ENCODE data around the gene TMEM231.
"Not testable (repeated sequence)": the region's sequence is repeated elsewhere in the genome, so short reads cannot be mapped to it uniquely, and the experiment has no call there.

Gene TMEM231

DNA sequence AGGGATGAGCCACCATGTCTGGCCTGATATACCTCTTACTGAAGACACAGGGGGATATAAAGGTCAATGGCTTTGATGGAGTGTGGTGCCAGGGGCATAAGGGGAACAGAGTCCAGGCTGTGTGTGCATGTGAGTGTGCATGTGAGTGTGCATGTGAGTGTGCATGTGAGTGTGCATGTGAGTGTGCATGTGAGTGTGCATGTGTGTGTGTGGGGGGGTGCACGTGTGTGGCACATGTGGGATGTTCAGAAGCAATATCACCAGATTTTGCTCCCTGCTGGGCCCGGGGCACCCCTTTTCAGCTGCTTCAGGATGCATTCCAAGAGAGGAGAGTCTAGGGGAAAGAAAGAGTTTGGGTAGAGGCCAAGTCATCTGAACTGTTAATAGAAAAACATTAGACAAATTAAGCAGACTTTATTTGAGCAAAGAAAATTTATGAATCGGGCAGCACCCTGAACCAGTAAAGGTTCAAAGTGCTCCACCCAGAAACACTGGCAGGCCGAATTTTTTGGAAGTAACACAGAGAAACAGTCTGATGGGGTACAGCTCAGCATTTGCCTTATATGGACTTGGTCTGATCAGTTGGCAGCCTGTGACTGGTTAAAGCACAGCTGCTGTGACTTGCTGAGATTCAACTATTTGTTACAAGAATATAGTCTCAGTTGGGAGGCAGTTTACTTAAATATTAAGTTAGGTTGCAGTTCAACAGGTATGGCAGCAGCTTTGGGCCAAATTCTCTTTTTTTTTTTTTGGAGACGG, 29.8 kb downstream of the TMEM231 start:
- H3K9me3 Mint-ChIP-seq: no peaks in the 10 kb centered on the region
- no peak overlapping the region for H3K27ac Mint-ChIP-seq
- no peaks in the 10 kb centered on the region for H3K4me1 Mint-ChIP-seq
- no peak overlapping the region for H3K4me3 Mint-ChIP-seq
- no peaks in the 10 kb centered on the region for H3K27me3 Mint-ChIP-seq
- H3K36me3 Mint-ChIP-seq: no peaks in the 10 kb centered on the region

DNA sequence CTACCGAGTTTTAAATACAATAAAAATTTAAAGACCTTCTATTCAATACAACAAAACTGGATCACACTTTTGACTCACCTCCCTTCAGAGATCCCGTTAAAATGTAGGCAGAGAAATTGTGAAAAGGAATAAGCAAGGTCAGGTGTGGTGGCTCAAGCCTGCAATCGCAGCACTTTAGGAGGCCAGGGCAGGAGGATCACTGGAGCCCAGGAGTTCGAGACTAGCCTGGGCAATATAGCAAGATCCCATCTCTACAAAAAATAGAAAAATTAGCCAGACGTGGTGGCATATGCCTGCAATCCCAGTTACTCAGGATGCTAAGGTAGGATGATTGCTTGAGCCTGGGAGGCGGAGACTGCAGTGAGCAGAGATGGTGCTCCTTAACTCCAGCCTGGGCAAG, 36.9 kb downstream of the TMEM231 start:
- peaks cover 4% of the 10 kb centered on the region for H3K4me1 Mint-ChIP-seq
- no peak overlapping the region for H3K27ac Mint-ChIP-seq
- no peak overlapping the region for H3K4me3 Mint-ChIP-seq
- H3K27me3 Mint-ChIP-seq: no peaks in the 10 kb centered on the region
- no peaks in the 10 kb centered on the region for H3K9me3 Mint-ChIP-seq
- H3K36me3 Mint-ChIP-seq: no peaks in the 10 kb centered on the region

DNA sequence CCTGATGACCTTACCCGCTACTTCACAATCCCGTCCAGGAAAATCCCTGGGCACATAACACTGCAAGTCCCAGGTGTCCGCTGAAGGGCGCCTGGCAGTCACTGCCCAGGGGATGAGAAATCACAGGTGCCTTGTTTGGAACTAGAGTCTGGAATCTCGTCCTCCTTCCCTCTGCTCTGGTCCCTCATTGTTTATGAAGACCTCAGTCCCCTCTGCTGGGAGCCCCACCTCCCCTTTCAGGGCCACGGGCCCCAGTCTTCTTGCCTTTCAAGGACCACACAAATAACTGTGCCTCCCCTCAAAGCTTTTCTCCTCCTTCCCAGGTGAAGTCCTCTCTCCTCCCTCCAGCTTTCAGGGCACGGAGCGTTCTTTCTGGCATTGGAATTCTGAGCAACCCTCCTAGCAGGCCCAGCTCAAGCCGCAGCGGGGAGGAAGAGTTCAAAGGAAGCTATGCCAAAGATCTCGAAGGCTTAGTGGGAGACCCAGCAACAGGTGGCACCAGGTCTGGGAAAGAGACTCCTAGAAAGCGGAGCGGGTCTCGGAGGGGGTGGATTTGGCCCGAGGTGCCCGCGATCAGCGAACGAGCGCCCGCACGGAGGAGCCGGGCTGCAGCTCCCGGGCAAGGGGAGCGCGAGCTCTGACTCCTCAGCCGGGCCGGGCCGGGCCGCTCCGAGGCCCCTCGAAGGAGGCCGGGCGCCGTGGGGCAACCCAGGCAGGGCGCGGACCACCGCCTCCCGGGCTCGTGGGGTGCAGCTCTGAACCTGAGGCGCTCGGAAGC, 39.7 kb downstream of the TMEM231 start:
- not testable (repeated sequence) for H3K27me3 Mint-ChIP-seq, H3K27ac Mint-ChIP-seq, H3K4me1 Mint-ChIP-seq, H3K9me3 Mint-ChIP-seq, H3K36me3 Mint-ChIP-seq
- H3K4me3 Mint-ChIP-seq: peak overlapping the region; percentile 77

DNA sequence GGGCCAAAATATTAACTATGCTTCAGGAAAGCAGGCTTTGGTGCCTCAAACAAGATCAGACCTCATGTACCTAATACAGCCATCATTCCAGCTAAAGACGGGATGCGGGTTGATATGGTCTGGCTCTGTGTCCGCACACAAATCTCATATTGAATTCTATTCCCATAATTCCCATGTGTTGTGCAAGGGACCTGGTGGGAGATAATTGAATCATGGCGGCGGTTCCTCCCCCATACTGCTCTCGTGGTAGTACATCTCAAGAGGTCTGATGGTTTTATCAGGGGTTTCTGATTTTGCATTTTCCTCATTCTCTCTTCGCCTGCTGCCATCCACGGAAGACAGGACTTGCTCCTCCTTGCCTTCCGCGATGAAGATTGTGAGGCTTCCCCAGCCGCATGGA, 41.8 kb downstream of the TMEM231 start:
- Mint-ChIP-seq H3K4me1 (peaks cover 4% of the 10 kb centered on the region), H3K4me3 (no peak overlapping the region), H3K27ac (no peak overlapping the region), H3K27me3 (no peaks in the 10 kb centered on the region), H3K9me3 (no peaks in the 10 kb centered on the region), H3K36me3 (no peaks in the 10 kb centered on the region)

DNA sequence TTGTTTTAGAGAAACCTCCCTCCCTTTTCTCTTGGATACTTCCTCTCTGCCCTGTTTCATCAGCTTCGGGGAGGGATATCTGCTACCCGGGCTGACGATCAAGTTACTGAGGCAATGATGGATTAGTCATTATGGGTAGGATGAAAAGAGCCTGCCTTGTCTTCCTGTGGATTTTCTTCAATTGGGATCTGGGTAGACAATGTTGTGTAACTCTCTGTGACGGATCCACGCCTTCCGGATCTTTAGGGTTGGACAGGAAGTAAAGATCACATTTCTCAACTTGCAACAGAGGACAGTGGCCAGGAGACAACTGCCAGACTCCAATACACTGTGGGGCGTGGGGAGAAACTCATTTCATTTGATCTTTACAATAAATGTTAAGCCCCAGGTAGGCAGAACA, 49.5 kb downstream of the TMEM231 start:
- H3K9me3 Mint-ChIP-seq: no peaks in the 10 kb centered on the region
- no peaks in the 10 kb centered on the region for H3K36me3 Mint-ChIP-seq
- H3K4me3 Mint-ChIP-seq: no peak overlapping the region
- no peak overlapping the region for H3K27ac Mint-ChIP-seq
- H3K27me3 Mint-ChIP-seq: peaks cover 5% of the 10 kb centered on the region
- no peaks in the 10 kb centered on the region for H3K4me1 Mint-ChIP-seq

DNA sequence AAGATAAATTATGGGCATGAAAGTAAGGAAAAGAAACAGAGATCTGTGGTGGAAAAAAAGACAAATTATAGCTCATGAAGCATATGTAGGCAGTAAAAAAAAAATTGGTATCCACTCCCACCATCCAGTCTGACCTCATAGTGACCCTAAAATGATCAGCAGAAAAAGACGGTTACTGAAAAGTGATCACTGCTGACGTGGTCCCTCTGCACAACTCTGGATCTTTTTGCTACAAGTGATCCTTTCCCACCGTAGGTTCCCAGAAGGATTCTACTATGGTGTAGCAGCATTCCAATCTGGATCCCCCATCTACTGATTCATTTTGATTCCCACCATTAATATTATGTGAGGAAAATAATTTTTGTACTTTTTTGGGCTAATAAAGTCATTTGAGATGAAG, 49.9 kb downstream of the TMEM231 start:
- Mint-ChIP-seq H3K4me3 (no peak overlapping the region), H3K27me3 (peaks cover 5% of the 10 kb centered on the region), H3K4me1 (no peaks in the 10 kb centered on the region), H3K36me3 (no peaks in the 10 kb centered on the region), H3K9me3 (no peaks in the 10 kb centered on the region), H3K27ac (no peak overlapping the region)

DNA sequence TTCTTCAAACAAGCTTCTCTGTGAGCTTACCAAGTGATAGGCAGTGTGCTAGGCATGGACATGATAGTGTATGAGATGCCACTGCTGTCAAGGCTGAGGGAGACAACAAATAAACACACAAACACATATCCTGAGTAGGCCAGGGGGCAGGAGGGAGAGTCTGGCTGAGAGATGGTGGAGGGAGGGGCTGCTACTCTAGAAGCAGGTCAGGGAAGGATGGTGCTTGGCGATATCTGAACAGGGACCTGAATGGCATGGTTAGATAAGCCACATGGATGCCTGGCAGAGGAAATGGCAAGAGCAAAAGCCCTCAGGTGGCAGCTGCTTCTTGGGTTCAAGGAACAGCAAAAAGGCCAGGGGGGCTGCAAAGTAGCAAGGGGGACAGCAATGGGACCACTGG, 52.3 kb downstream of the TMEM231 start:
- no peaks in the 10 kb centered on the region for H3K36me3 Mint-ChIP-seq
- peaks cover 5% of the 10 kb centered on the region for H3K27me3 Mint-ChIP-seq
- H3K9me3 Mint-ChIP-seq: no peaks in the 10 kb centered on the region
- no peak overlapping the region for H3K27ac Mint-ChIP-seq
- H3K4me3 Mint-ChIP-seq: no peak overlapping the region
- no peaks in the 10 kb centered on the region for H3K4me1 Mint-ChIP-seq

DNA sequence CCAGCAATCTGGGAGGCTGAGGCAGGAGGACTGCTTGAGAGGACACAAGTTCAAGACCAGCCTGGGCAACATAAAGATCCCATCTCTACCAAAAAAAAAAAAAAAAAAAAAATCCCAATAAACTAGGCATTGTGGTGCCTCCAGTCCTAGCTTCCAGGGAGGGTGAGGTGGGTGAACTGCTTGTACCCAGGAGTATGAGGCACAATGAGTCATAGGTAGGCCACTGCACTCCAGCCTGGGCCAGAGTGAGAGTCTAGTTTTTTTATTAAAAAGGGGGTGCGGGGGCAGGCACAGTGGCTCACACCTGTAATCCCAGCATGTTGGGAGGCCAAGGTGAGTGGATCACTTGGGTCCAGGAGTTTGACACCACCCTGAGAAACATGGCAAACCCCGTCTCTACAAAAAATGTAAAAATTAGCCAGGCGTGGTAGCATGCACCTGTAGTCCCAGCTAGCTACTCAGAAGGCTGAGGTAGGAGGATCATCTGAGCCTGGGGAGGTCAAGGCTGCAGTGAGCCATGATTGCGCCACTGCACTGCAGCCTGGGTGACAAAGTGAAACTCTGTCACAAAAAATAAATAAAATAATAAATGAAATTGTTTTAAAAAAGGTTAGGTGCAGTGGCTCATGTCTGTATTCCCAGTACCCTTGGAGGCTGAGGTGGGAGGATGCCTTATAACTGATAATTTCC, 53.0 kb downstream of the TMEM231 start:
- H3K27me3 Mint-ChIP-seq: peaks cover 2% of the 10 kb centered on the region

DNA sequence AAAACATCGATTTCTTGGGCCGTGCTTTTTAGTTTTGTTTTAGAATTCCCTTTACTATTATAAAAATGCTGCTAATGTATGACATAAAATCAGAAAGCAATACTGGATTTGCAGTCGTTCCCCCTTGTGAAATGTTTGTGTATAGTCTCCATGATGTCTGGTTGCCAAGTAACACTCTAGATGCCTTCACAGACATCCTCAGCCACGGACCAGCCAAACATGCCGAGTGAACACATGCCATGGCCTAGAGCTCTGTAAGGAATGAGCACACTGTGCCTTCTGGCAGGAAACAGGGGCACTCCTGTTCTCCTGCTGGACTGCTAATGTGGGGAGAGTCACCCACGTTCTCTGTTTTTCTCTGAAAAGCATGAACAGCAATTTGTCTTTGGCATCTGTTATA, 54.2 kb downstream of the TMEM231 start:
- not testable (repeated sequence) for H3K9me3 Mint-ChIP-seq, H3K27me3 Mint-ChIP-seq, H3K4me1 Mint-ChIP-seq, H3K4me3 Mint-ChIP-seq, H3K36me3 Mint-ChIP-seq, H3K27ac Mint-ChIP-seq

More for the DNA sequence above, 53.0 kb downstream of the TMEM231 start:
- Mint-ChIP-seq H3K9me3 (no peaks in the 10 kb centered on the region), H3K36me3 (no peaks in the 10 kb centered on the region), H3K4me1 (no peaks in the 10 kb centered on the region), H3K4me3 (no peak overlapping the region), H3K27ac (no peak overlapping the region)

DNA sequence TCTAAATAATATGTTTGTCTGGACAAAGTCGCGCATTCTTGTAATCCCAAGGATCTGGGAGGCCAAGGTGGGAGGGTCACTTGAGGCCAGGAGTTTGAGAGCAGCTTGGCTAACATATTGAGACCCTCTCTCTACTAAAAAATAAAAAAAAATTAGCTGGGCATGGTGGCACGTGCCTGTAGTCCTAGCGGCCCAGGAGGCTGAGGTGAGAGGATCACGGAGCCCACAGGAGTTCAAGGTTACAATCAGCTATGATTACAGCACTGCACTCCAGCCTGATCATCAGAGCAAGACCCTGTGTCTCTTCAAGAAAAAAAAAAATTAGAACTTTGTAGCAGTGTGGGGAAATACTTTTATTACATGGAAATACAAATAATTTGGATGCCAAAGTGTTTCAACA, 54.7 kb downstream of the TMEM231 start:
- no peaks in the 10 kb centered on the region for H3K36me3 Mint-ChIP-seq

DNA sequence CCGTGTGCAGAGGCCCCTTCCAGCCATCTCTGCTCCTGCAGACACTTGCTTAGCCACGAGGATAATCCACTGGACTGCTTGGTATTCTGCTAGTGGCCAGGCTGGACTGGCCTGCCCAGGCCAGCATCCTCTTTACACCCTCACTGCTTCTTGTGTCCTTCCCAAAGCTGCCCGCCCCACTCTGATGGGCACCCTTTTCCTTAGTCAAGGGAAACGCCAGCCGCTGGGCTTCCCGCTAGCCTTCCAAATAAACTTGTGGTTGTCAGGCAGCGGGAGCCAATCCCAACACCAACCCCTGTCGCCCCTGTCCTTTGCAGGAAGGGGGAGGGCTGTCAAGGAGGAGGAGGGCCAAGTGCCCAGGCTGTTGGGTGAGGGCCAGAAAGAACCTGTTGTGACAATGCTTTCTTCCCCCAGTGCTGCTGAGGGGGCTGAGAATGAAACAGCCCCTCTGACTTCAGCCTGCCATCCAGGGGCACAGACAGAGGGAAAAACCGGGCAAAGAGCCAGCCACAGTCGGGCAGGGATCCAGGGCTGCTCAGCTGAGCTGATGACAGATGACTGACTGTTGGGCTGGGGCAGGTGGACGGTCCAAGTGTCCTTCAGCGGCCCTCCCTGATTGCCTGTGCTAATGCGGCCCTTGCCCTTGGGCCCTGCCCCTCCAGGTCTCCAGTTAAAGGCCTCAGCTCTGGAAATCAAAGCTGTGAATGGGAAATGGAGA, 57.3 kb downstream of the TMEM231 start:
- not testable (repeated sequence) for H3K4me1 Mint-ChIP-seq, H3K36me3 Mint-ChIP-seq, H3K9me3 Mint-ChIP-seq, H3K4me3 Mint-ChIP-seq, H3K27ac Mint-ChIP-seq
- H3K27me3 Mint-ChIP-seq: peaks cover 12% of the 10 kb centered on the region

More for the DNA sequence above, 54.7 kb downstream of the TMEM231 start:
- Mint-ChIP-seq H3K4me1 (no peaks in the 10 kb centered on the region), H3K27ac (no peak overlapping the region), H3K27me3 (peaks cover 6% of the 10 kb centered on the region), H3K4me3 (no peak overlapping the region), H3K9me3 (no peaks in the 10 kb centered on the region)

DNA sequence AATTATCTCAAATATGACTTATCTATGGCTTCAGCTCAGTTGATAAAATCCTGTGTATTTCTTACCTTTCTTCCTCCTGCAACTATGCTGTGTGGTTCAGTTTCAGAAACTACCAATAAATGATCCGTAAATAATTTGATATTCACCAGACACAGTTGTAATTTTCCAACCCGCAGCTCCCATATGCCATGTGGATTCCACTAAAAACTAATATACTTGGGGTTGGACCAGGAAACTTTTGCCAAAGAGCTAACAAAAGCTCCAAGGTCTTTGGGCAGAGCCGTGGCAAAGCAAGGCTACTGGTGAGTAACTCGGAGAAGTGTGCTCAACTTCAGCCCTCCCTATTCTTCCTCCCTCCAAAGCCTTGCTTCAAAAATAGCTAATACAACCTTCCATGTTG, 58.5 kb downstream of the TMEM231 start:
- Mint-ChIP-seq H3K36me3 (peaks cover 2% of the 10 kb centered on the region), H3K4me3 (no peak overlapping the region), H3K4me1 (peaks cover 8% of the 10 kb centered on the region), H3K9me3 (no peaks in the 10 kb centered on the region), H3K27ac (no peak overlapping the region), H3K27me3 (peaks cover 20% of the 10 kb centered on the region)

DNA sequence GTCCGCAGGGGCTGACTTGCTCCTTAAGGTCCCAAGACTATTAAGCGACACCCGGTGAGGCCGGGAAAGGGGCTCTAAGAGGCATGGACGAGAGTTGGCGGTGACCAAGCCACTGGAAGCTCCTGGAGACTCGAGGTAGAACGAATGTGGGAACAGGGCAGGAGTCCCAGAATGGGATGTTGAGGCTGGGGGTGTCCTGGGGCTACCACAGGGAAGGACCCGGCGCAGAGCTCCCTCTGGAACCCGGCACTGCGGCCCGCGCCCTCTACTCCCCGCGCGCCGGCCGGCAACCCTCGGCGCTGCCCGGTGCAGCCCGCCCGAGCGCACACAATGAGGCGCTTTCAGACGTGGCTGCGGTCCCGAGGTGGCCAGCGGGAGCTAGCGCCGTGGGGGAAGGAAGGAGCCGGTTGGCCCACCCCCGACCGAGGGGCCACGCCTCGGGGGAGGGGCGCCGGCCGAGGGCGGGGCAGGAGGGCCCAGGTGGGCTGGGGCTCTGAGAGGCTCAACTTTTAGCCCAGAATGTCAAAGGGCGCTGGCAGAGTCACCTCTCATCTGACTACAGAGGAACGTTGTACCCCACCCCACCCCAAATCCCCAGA, 60.9 kb downstream of the TMEM231 start, which contains the start of gene CHST6:
CHST6 (minus strand) TSS at position 366 of the 599 bp plus-strand sequence. CDS start 15,613 bp downstream, outside the sequence.
- H3K4me1 Mint-ChIP-seq: peaks cover 8% of the 10 kb centered on the region
- peaks cover 20% of the 10 kb centered on the region for H3K27me3 Mint-ChIP-seq
- peak within 1 kb of the TSS; percentile 68 for H3K4me3 Mint-ChIP-seq
- H3K27ac Mint-ChIP-seq: no peak within 1 kb of the TSS
- H3K9me3 Mint-ChIP-seq: no peaks in the 10 kb centered on the region
- peaks cover 2% of the 10 kb centered on the region for H3K36me3 Mint-ChIP-seq

DNA sequence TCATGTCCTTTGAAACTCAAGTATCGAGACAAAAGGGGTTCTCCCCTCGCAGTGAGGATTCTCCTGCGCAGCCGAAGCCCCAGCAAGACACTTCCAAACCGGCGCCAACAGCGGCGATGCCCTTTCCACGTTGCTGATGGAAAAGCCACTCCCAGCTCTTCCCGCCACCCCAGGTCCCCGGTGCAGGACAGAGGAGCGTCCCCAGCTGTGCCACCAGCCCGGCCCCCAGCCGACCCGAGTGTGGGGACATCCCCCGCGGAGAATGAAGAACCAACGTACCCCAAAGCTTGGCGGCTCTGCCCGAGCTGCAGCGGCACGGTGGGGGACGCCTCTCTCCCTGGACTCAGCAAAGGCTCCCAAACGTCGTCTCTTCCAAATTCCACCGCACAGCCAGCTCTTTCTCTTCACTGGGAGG, 61.4 kb downstream of the TMEM231 start:
- peaks cover 8% of the 10 kb centered on the region for H3K4me1 Mint-ChIP-seq
- no peaks in the 10 kb centered on the region for H3K9me3 Mint-ChIP-seq
- peaks cover 20% of the 10 kb centered on the region for H3K27me3 Mint-ChIP-seq
- H3K36me3 Mint-ChIP-seq: peaks cover 2% of the 10 kb centered on the region
- H3K4me3 Mint-ChIP-seq: peak overlapping the region; percentile 68
- H3K27ac Mint-ChIP-seq: no peak overlapping the region

DNA sequence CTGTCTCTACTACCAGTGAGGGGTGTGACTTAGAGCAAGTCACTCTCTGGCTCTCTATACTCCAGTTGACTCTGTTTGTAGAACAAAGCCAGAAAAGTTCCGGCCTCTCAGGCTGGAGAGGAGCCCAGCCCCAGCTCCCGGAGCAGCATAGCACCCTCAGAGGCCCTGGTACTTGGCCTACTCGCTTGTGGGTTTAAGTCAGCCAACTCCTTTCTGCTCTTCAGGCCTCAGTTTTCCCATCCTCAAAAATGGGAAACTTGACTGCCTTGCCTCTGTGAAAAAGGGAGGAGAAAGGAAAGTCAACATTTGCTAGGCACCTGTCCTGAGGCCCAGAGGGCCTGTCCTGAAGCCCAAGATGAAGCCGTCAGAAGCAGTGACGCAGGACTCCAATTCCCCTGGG, 61.9 kb downstream of the TMEM231 start:
- H3K27me3 Mint-ChIP-seq: peaks cover 20% of the 10 kb centered on the region
- H3K9me3 Mint-ChIP-seq: no peaks in the 10 kb centered on the region

More for the DNA sequence above, 61.9 kb downstream of the TMEM231 start:
- peaks cover 2% of the 10 kb centered on the region for H3K36me3 Mint-ChIP-seq
- no peak overlapping the region for H3K27ac Mint-ChIP-seq
- peak overlapping the region; percentile 68 for H3K4me3 Mint-ChIP-seq
- peaks cover 8% of the 10 kb centered on the region for H3K4me1 Mint-ChIP-seq

All from activated naive CD4-positive, alpha-beta T cell treated with anti-CD3 and anti-CD28 coated beads, Interleukin-2, amount 50 U/mL, for 24 hours (primary cell).